Liver (tissue), 9 donors: ENCODE data around the gene ZC3H13. TPM values are rescaled to one million over a fixed set of nuclear protein-coding genes. Genes with fewer than 3 reads are reported as not detected.

Source experiments
- DNase-seq: peaks from one replicate; pipeline ENCODE4 v3.0.0-alpha.2; 2017; ENCODE audit warnings: low spot score
- H3K27ac ChIP-seq, 2 donors: one replicate each; pipeline ENCODE4 v1.7.0; 2013; ENCODE audit warnings: inconsistent platforms in 2 of 2, low read length in 2 of 2, control low read depth in 1 of 2, low read depth in 1 of 2, mild to moderate bottlenecking in 1 of 2
- H3K27me3 ChIP-seq, 4 donors: one replicate each; pipeline versions ENCODE4 v1.6.1 to v1.7.0; 2013; ENCODE audit warnings: low read length in 3 of 4, inconsistent platforms in 1 of 4, mild to moderate bottlenecking in 1 of 4, moderate library complexity in 1 of 4; ENCODE audit not compliant: control insufficient read depth in 4 of 4, insufficient read depth in 4 of 4
- H3K36me3 ChIP-seq, 4 donors: one replicate each; pipeline versions ENCODE4 v1.6.1 to v1.7.0; 2013; ENCODE audit warnings: low read length in 3 of 4, mild to moderate bottlenecking in 3 of 4, low read depth in 1 of 4, moderate library complexity in 1 of 4; ENCODE audit not compliant: control insufficient read depth in 4 of 4, insufficient read depth in 3 of 4
- H3K4me1 ChIP-seq, 4 donors: one replicate each; pipeline versions ENCODE4 v1.6.1 to v1.7.0; 2013; ENCODE audit warnings: low read length in 3 of 4, mild to moderate bottlenecking in 3 of 4, moderate library complexity in 1 of 4; ENCODE audit not compliant: control insufficient read depth in 4 of 4, insufficient read depth in 4 of 4
- H3K4me3 ChIP-seq, 3 donors: one replicate each; pipeline versions ENCODE4 v1.6.1 to v1.7.0; 2013; ENCODE audit warnings: low read length in 3 of 3, control low read depth in 1 of 3, low read depth in 1 of 3, mild to moderate bottlenecking in 1 of 3
- H3K9ac ChIP-seq, 2 donors: one replicate each; pipeline ENCODE4 v1.7.0; 2013; ENCODE audit warnings: low read length in 2 of 2, mild to moderate bottlenecking in 2 of 2, moderate library complexity in 2 of 2, control low read depth in 1 of 2, low read depth in 1 of 2
- H3K9me3 ChIP-seq, 4 donors: one replicate each; pipeline versions ENCODE4 v1.6.1 to v1.7.0; 2013; ENCODE audit warnings: low read length in 3 of 4; ENCODE audit not compliant: control insufficient read depth in 4 of 4
- EGR1 ChIP-seq, 2 donors: IDR thresholded peaks; 2 replicates each; pipeline ENCODE4 v1.6.1; 2016 to 2018; ENCODE audit warnings: antibody characterized with exemption in 2 of 2, low read depth in 2 of 2
- FOXA1 ChIP-seq: IDR thresholded peaks from 2 replicates; pipeline ENCODE4 v1.6.1; 2016; ENCODE audit warnings: antibody characterized with exemption
- FOXA2 ChIP-seq: IDR thresholded peaks from 2 replicates; pipeline ENCODE4 v1.6.1; 2016; ENCODE audit warnings: antibody characterized with exemption
- HNF4A ChIP-seq, 2 donors: conservative IDR thresholded peaks; 2 replicates each; pipeline ENCODE4 v1.6.1; 2016; ENCODE audit warnings: antibody characterized with exemption in 2 of 2, mild to moderate bottlenecking in 2 of 2
- HNF4G ChIP-seq: IDR thresholded peaks from 2 replicates; pipeline ENCODE4 v1.6.1; 2016; ENCODE audit warnings: antibody characterized with exemption
- MAX ChIP-seq: IDR thresholded peaks from 2 replicates; pipeline ENCODE4 v1.6.1; 2016; ENCODE audit warnings: antibody characterized with exemption
- NR2F2 ChIP-seq: IDR thresholded peaks from 2 replicates; pipeline ENCODE4 v1.6.1; 2016; ENCODE audit warnings: antibody characterized with exemption
- RAD21 ChIP-seq, 2 donors: IDR thresholded peaks; 2 replicates each; pipeline ENCODE4 v1.6.1; 2016; ENCODE audit warnings: antibody characterized with exemption in 2 of 2, mild to moderate bottlenecking in 2 of 2
- TAF1 ChIP-seq: conservative IDR thresholded peaks from 2 replicates; pipeline ENCODE4 v1.6.1; 2016; ENCODE audit warnings: antibody characterized with exemption, mild to moderate bottlenecking
- WGBS: extraction: QIAGEN DNeasy Blood & Tissue Kit; methylation state at CpG from one replicate; pipeline ENCODE4 v1.1.7; 2013; 5-methylcytosine and 5-hydroxymethylcytosine counted together
- polyA plus RNA-seq, 2 donors: library from polyadenylated mRNA; stranded (reverse) in 1 of 2; unstranded in 1 of 2; fragments of 200-250 nt in 1 of 2; fragments of >200 nt in 1 of 2; fragmentation: Nextera tagmentation in 1 of 2; extraction: Ambion mirVana in 1 of 2; gene quantifications; one replicate each; pipeline versions ENCODE4 v1.2.1 to v1.2.3, GENCODE V29; 2013 to 2015
- total RNA-seq, 2 donors: library from RNA; depleted of rRNA; stranded (reverse); fragments of >200 nt; gene quantifications; one replicate each; pipeline ENCODE4 v1.2.3, GENCODE V29; 2014
- TF ChIP-seq, protein P1 (sequence below): IDR thresholded peaks from 2 replicates; pipeline ENCODE4 v1.6.1; 2016; ENCODE audit warnings: antibody characterized with exemption
- TF ChIP-seq, protein P2 (sequence below): IDR thresholded peaks from 2 replicates; pipeline ENCODE4 v1.6.1; 2016; ENCODE audit warnings: antibody characterized with exemption
- TF ChIP-seq, protein P3 (sequence below): fragments of 150-350 bp; IDR thresholded peaks from 2 replicates; pipeline ENCODE4 v1.5.1; 2017; ENCODE audit warnings: improper control_type of control experiment, low read depth, low read length; ENCODE audit not compliant: missing input control
- donor health status: healthy.
- donor health status: healthy.
- donor health status: healthy.
- donor health status: healthy.
- donor health status: healthy.

ZC3H13 gene
- total and polyA plus RNA-seq, 4 donors, result 10.0 to 62.1 (median 28.9) TPM

- DNase-seq, result no peak
- Histone ChIP-seq H3K27ac (no peak overlapping the region), H3K27me3 (no peaks in the 10 kb centered on the region), H3K4me1 (no peaks in the 10 kb centered on the region), H3K4me3 (no peak overlapping the region), H3K9ac (no peak overlapping the region), H3K36me3 (peaks cover 12 to 80% (median 77%) of the 10 kb centered on the region in 4 donors), H3K9me3 (no peaks in the 10 kb centered on the region)
- TF ChIP-seq HNF4G (no peak), FOXA1 (no peak), EGR1 (IDR thresholded peaks at IDR 0.05; ENCODE audit: low read depth in 2 of 2) (no peak), TAF1 (no peak), HNF4A (conservative IDR thresholded peaks at IDR 0.05) (no peak), NR2F2 (no peak), MAX (no peak), FOXA2 (no peak)
- TF ChIP-seq, protein P1, sequence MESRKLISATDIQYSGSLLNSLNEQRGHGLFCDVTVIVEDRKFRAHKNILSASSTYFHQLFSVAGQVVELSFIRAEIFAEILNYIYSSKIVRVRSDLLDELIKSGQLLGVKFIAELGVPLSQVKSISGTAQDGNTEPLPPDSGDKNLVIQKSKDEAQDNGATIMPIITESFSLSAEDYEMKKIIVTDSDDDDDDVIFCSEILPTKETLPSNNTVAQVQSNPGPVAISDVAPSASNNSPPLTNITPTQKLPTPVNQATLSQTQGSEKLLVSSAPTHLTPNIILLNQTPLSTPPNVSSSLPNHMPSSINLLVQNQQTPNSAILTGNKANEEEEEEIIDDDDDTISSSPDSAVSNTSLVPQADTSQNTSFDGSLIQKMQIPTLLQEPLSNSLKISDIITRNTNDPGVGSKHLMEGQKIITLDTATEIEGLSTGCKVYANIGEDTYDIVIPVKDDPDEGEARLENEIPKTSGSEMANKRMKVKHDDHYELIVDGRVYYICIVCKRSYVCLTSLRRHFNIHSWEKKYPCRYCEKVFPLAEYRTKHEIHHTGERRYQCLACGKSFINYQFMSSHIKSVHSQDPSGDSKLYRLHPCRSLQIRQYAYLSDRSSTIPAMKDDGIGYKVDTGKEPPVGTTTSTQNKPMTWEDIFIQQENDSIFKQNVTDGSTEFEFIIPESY, result no peak
- TF ChIP-seq, protein P2, sequence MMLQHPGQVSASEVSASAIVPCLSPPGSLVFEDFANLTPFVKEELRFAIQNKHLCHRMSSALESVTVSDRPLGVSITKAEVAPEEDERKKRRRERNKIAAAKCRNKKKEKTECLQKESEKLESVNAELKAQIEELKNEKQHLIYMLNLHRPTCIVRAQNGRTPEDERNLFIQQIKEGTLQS, result no peak
- 94% methylated on average over 3 of the region's 3 CpGs for WGBS
Measured at GRCh38 chr13:45966715-45967114, 85.8 kb downstream of the ZC3H13 start.

DNA sequence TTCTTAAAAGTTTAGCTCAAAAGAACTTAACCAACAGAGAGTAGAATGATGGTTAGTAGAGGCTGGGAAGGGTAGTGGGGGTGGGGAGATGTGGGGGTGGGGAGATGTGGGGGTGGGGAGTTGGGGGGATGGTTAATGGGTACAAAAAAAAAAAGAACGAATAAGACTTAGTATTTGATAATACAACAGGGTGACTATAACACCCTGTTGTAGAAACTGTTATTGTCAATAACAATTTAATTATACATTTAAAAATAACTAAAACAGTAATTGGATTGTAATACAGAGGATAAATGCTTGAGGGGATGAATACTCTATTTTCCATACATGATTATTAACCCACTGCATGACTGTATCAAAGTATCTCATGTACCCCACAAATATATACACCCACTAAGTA, 91.1 kb downstream of the ZC3H13 start:
- H3K9me3 ChIP-seq, result no peaks in the 10 kb centered on the region
- H3K9ac ChIP-seq, result no peak overlapping the region
- WGBS, result 85% methylated on average over 1 of the region's 1 CpG
- H3K36me3 ChIP-seq, result peaks cover 9 to 74% (median 60%) of the 10 kb centered on the region in 4 donors
- no peak for DNase-seq
- H3K4me3 ChIP-seq, result no peak overlapping the region
- no peak overlapping the region for H3K27ac ChIP-seq
- no peaks in the 10 kb centered on the region for H3K4me1 ChIP-seq
- H3K27me3 ChIP-seq, result no peaks in the 10 kb centered on the region
- no peak for TF ChIP-seq FOXA1
- TF ChIP-seq, protein P3, sequence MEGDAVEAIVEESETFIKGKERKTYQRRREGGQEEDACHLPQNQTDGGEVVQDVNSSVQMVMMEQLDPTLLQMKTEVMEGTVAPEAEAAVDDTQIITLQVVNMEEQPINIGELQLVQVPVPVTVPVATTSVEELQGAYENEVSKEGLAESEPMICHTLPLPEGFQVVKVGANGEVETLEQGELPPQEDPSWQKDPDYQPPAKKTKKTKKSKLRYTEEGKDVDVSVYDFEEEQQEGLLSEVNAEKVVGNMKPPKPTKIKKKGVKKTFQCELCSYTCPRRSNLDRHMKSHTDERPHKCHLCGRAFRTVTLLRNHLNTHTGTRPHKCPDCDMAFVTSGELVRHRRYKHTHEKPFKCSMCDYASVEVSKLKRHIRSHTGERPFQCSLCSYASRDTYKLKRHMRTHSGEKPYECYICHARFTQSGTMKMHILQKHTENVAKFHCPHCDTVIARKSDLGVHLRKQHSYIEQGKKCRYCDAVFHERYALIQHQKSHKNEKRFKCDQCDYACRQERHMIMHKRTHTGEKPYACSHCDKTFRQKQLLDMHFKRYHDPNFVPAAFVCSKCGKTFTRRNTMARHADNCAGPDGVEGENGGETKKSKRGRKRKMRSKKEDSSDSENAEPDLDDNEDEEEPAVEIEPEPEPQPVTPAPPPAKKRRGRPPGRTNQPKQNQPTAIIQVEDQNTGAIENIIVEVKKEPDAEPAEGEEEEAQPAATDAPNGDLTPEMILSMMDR, result no peak
- no peak for TF ChIP-seq RAD21 (IDR thresholded peaks at IDR 0.05)
- TF ChIP-seq, protein P2, result no peak
- TF ChIP-seq HNF4A (conservative IDR thresholded peaks at IDR 0.05), result no peak
